DLD1 (cell line): ENCODE data around the gene C10orf71.

Experiments used
- in situ Hi-C: cut with HindIII; loops from 2 replicates; pipeline ENCODE4 v1.10.0; 2017; ENCODE audit warnings: low sequenced_read_pairs

Gene C10orf71

DNA sequence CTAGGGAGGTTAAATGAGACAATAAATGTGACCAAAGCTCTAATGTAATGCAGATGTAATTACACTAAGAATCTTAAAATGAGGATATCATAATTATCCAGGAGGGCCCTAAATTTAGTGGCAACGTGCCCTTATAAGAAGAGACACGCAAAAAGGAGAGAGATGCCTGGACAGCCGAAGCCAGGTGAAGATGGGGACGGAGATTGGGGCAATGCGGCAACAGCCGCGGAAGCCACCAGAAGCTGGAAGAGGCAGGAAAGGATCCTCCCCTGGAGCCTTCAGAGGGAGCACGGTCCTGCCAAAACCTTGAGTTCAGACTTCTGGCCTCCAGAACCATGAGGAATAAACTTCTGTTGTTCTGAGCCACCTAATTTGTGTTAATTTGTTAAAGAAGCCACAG lies 25.3 kb upstream of the C10orf71 start:
- in situ Hi-C loops, result no loop called here

DNA sequence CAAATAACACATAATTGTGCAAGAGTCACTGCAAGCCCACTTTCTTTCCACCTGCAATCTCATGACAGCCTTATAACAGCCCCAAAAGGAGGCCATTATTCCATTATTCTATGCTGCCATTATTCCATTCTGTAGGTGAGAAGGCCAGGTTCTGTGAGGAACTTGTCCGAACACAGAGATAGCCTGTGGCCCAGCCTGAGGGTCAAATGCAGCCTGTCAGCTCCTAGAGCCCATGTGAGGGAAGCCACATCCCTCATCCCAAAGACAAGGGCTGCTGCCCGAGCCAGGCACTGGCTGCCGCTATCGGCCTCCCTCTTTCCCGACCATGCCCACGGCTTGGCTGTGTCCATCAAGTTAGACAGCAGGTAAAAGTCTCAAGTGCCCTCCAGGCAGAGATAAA lies 24.1 kb upstream of the C10orf71 start:
- in situ Hi-C loops, result no loop called here

DNA sequence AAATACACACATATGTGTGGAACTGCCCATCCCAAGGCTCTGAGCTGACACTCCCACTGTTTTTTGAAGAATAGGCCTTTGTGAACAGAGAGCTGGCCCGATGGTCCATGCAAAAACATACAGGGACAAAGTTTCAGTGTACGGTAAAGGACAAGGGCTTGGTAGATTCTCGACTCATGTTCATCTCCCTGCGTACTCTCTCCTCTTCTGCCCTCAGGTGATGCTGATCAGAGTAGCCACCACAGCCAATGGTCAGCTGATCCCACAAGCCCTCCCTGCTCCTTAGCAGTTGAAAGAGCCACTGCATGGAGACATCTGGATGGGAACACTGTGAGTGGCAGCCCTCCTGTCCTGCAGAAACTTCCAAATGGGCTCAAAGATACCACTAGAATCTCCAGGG lies 23.1 kb upstream of the C10orf71 start:
- in situ Hi-C loops, result no loop called here

DNA sequence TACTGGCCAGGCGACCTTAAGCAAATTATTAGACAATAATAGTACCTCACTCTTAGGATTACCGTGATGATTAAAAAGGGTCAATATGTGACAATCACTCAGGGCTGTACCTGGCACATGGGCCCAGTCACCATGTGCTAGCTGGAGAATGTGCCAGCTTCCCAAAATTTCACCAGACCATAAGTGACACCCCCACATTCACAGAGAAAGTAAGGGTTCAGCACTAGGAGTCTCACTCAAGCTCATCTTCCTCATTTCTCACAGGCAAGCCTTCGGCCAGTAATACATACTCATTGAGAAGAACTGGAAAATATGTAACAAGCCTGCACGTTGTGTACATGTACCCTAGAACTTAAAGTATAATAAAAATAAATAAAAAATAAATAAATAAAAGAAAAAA lies 22.4 kb upstream of the C10orf71 start:
- in situ Hi-C loops, result no loop called here

DNA sequence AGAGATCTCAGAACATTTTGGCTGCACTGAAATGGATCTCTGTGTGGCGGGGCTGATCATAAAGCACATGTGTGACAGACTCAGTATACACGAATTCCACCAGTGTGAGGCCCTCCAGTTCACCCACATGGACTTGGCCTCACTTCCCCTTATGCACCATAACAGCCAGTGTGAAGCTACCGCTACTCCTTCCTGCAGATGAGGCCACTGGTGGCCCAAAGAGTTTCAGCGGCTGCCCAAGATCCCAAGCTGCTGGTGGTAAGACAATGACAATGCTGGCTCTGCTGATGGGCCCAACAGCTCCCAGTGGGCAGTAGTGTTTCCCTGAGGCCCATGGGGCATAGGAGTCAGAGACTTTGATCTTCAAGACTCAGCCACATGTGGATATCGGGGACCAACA lies 21.0 kb upstream of the C10orf71 start:
- in situ Hi-C loops, result no loop called here

DNA sequence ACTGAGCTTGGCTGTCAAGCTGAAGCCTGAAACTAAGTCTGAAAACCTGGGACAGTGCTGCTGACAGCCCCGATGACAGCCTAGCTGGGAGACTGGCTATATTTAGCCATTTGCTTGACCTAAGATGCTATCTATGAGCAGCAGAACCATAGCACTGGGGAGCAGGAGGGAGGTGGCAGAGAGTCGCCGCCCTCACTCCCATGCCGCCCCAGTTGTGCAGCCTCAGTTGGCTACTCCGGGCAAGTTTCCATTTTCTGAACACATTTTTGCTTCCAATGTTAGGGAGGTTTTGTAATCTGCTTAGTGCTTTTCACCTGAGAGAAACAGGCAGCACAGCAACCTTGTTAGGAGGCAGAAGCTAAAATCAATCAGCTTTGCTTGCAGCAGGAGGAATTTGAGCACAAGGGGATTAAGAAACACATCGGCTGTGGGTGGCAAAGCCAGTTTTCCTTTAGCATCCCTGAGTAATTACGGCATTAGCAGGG lies 20.4 kb upstream of the C10orf71 start:
- in situ Hi-C loops, result no loop called here

DNA sequence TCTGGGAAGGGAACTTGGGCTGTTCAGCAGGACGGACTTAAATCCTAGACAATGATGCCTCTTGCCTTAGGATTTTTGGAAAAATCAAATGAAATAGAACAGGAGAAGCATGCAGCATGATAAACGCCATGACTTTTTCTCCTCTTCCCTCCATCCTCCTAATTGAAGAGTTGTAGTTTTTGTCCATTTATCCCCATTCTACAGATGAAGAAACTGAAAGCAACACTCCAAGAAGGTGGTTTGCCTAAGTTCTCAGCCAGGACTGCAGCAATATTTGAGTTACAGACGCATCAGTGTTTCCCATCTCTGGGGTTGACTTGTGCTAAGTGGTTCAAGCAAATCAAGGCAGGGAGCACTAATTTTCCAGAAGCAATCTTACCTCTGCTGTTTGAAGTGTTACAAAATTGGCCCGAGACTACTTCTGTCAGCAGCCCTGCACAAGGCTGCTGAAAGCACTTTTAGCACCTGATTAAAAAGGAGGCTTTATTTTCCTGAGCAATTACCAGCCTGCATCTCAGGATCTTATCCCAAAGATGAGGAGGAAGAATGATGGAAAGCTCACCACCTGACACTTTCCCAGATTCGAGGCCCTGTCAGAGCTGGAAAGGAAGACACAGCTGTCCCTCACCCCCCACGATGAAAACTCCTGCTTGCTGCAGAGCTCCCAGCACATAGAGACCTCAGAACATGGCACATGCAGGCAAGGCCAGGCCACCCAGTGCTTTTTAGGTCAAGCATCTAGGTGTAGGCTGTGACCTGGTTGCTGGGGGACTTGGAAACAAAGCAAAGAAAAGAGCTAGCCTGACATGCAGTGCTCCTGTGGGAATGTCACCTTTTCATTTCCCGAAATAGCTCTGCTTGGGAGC lies 19.7 kb upstream of the C10orf71 start:
- in situ Hi-C loops, result no loop called here

DNA sequence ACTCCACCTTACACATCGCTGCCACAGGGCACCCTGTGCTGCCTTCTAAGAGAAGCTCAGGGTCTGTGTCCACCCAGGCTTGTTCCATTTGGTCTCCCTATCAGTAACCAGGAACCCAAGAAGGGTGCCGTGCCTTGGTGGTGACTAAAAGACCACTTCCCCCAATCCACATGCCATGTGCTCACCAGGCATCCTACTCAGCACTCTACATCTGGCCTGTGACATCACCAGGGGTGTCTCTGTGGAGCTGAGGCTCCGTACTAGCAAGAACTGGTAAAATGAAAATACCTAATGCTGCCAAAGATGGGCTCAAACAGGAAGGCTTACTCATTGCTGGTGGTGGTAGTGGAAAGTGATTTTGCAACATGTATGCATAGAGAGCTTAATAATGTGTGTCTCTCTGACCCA lies 19.0 kb upstream of the C10orf71 start:
- in situ Hi-C loops, result no loop called here

DNA sequence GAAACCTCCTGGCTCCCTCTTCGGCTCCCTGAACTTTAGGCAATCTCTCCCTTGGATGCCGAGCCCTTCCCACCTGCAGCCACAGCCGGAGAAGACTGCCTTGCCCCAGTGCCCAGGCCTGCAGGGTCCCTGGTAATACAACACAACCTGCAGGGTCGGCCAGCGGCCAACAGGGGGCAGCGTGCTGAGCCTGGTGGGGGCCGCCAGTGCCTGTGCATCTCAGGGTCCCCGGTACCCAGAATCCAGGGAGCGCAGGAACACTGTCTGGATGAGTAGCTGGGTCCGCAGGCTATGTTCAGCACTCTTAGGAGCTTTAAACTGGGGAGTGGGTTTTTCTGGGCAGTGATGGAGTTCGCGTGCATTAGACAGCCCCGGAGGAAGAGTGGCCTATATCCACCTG lies 17.5 kb upstream of the C10orf71 start:
- in situ Hi-C loops, result no loop called here

DNA sequence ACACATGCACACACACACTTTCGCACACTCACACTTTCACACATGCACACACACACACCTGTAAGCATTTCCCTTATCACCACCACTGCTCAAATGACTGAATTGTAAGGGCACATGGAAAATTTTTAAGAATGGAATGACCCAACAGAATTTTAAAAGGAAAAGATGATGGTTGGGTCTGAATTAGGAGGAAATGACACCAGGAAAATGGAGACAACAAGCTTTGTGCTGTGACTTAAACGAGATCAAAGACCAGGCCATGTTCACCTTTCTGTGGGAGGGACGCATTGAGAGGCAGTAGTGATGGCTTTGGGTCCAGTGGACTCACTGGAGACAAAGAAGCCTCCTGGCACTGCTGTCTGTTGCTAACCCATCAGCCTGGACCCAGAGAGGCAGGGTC lies 16.7 kb upstream of the C10orf71 start:
- in situ Hi-C loops, result no loop called here

DNA sequence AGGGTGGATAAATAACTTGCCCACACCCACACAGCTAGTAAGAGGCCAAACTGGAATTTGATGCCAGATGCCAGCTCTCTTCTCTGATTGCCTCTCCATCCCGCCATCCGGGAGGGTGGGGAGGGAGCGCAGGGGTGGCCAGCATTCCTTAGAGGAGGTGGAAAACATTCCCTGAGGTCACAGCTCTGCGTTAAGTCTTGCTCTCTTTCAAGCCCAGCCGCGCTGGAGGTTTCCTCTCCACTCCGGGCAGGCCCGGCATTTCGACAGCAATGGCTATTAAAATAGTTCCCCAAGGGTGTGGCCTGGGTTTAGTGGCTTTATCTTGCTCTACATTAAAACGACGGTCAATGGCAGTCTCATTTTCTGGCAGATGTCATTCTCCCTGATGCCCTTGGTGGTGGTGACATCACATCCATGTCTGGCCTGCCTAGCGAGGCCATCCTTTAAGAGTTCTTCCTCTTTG lies 16.1 kb upstream of the C10orf71 start:
- in situ Hi-C loops, result no loop called here

DNA sequence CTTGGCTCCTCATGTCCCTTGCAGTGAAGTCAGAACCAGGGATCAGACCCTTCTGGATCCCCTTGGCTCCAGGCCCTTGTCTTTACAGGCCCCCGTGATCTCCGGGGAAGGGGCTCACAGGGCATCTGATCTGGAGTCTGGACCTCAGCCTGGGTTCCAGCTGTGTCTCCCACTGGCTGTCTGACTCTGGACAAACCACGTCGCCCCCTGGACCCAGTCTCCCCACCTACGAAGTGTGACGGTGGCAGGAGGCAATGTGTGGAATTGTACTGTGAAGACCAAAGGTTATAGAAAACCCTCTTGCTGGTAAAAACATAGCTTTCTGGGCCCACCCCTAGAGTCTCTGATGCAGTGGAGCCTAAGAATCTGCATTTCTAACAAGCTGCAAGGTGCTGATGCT lies 15.5 kb upstream of the C10orf71 start:
- in situ Hi-C loops, result no loop called here

DNA sequence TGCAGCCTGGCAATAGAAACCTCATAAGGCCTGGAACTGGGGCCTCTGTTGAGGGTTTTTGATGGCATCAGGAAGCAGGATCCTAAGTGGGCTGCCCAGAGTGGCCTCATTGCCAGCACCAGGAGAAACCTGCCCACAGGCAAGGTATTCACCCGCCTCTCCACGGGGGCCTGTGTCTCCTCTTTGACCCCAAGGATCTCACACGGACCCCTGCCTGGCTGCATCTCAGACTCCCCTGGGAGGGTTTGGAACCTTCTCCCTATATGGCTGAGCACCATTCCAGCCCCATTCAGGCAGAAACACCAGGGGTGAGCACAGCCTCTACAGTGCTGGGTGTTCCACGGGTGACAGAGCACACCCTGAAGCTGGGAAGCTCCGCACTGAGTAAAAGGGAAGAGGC lies 14.6 kb upstream of the C10orf71 start:
- in situ Hi-C loops, result no loop called here

DNA sequence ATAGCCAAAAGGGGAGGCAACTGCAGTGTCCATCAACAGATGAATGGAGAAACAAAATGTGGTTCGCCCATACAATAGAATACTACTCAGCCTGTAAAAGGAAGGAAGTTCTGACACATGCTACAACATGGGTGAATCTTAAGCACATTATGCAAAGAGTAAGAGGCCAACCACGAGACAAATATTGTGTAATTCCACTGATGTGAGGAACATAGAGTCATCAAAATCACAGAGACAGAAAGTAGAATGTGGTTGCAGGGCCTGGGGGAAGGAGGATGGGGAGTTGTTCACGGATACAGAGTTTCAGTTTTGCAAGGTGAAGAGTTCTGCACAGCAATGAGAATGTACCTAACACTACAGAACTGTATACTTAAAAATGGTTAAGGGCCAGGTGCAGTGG lies 13.7 kb upstream of the C10orf71 start:
- in situ Hi-C loops, result no loop called here

DNA sequence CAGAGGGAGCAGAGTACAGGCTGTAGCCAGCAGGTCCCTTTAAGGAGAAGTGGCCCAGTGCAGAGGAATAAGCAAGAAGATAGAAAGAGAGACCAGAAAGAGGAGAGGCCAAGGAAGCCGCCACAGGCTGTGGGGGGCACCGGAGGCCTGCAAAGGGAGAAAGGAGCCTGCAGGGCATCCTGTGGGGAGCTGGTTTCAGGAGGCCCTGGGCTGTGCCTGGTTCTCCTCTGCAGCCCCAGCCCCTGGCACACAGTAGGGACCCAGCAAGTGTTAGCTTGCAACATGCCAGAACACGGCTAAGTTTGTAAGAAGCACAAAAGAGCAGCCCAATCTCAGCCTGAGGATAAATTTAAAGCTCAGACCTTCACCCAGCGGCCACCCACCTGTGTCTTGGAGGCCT lies 12.3 kb upstream of the C10orf71 start:
- in situ Hi-C loops, result no loop called here

DNA sequence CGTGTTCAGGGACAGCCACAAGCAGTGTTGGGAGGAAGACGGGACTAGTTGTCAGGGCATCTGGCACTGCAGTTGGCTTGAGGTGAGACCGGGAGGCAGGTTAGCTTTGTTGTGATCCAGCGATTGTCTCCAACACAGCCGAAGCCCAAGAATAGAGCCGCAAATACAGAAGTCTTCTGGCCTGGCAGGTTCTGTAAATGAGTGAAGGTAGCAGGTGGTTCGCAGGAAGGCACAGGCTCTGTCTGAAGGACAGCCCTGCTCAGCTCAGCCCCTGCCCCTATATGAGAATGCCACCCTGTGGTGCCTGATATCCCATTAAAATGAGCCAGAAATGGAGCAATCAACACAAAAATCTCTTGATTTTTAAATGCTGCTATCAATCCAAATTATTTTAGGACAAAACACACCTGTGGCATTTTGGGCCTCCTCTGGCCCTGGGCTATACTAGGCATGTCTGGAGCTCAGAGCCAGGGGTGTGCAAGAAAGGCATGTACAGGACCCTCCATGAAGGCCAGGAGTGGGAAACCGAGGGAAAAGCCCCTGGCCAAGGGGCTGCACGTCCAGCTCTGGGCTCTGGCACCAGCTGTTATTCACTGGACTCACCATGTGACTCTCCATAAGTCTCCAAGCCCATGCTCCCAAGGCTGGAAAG lies 11.2 kb upstream of the C10orf71 start:
- in situ Hi-C loops, result no loop called here

DNA sequence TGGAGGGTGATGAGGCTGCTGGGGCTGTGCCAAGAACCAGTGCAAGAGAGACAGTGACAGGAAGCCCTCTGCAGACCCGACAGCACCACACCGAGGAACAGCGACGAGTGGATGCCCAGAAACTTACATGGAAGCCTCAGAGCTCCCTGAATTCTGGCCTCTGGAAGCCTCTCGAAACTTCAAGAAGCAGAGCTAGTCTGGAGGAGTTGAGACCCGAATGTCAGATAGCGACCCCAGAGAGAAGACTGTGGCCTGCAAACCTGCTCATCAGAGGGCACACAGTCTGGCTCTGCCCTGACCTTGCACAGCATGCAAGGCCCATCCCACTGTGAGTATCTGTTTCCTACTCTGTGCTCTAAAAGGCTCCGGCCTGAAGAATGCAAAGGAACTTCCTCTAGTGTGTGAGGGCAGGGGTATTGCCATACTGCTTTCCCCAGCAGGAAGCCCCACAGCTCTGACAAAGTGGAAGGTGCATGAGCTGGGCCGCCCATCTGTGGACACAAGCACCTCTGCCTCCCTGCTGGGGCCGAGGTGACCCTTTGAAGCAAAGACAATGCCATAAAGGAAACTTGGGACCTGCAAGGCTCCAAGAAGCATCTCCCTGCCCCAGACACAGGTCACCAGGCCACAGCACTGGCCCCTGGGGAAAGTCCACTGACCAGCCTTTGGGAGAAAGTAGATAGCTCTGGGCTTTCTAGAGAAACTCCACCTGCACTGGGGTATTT lies 10.5 kb upstream of the C10orf71 start:
- in situ Hi-C loops, result no loop called here

DNA sequence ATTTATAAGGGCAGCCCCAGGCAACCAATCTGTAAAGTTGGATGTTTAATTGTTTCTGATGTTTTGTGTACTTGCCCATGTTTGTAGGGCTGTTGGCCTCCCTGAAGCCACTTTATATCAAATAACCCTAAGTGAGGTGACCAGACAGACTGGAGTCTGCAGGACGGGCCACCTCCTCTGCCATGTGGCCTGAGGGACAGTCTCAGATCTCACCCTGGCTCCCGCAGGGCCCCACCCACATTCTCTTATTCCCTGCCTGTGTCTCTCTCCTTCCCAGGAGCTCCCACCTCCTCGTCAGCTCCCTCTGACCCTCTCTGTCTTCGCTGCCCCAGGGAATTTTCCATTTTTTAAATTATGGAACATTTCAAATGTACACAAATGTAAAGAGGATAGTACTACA lies 9.5 kb upstream of the C10orf71 start:
- in situ Hi-C loops, result no loop called here

DNA sequence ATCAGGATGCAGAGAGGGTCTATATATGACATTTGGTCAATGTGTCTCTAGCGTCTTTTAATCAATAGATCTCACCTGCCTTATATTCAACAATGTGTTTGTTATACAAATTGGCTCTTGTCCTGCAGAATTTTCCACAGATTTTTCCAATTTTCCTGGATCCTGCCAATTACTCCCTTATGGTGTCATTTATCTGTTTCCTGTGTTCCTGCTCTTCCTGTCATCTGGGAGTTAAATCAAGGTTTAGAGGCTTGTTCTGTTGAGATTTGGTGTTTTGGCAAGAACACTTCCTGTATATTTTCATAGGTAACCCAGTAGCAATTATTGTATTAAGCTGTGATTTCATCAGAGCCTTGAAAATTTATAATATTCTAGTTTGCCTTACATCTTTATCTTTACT lies 8.8 kb upstream of the C10orf71 start:
- in situ Hi-C loops, result no loop called here

DNA sequence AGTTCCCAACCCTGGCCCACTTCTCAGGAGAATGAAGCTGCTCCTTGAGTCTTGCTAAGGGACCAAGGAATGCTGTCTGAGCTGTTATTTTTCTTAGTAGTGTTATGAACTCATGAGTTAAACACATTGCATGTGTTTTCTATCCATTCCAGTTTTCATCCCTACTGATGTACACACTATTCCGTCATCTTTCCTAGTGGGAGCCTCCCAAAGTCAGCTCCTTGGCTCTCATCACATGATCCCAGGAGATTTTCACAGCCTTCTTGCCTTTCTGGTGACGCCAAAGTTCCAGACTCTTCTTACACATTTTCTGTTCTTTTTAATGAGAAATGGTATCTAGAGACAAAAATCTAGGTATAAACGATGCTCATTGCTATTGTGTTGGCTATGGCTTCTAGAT lies 8.4 kb upstream of the C10orf71 start:
- in situ Hi-C loops, result no loop called here

DNA sequence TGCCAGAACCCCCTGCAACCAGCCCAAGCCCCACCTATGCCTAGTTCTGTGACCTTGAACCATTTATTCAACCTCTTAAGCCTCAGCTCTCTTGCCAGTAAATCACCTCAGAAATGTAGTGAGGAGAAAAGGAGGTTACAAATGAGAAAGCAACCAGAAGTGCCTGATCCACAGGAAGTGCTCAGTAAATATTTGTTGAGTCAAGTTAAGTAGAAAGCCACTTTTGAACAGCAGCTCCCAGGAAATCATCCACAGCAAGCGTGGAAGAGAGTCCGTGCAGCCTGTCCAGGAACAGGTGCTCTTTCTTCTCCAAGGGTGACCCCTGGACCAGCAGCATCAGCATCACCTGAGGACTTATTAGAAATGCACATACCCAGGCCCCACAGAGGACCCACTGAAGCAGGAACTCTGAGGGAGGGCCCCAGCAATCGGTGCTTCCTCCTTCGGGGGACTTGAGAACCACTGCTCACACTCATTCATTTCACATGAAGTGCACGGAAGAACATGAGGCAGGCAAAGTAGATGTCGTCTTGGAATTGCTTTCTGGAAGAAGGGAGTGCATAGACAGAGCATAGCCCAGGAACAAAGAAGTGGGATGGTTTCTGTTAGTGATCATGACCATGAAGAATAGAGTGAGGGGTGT lies 6.3 kb upstream of the C10orf71 start:
- in situ Hi-C loops, result no loop called here
